Esophagus muscularis mucosa (tissue), 3 donors: ENCODE data around the gene DUSP22.

Source experiments
- CTCF ChIP-seq, 3 experiments: fragments of 200-600 bp in 2 of 3; fragments of 450-650 bp in 1 of 3; sonication (generic) in 2 of 3; IDR thresholded peaks; one replicate each; pipeline ENCODE4 v1.5.1; 2017 to 2019; ENCODE audit warnings: antibody characterized with exemption in 3 of 3, mild to moderate bottlenecking in 2 of 3, moderate library complexity in 1 of 3
- POLR2A ChIP-seq: fragments of 450-650 bp; IDR thresholded peaks from one replicate; pipeline ENCODE4 v1.6.1; 2017; ENCODE audit warnings: antibody characterized with exemption, moderate library complexity, mild to moderate bottlenecking, low read depth

GRCh38 chr6:321536-322258 is 29.4 kb downstream of the DUSP22 start:
- TF ChIP-seq CTCF (IDR thresholded peaks at IDR 0.05) (no peak), POLR2A (no peak)
